ENCODE results near the gene TRAF5.

GRCh38 chr1:211336775-211337174 is 10.1 kb downstream of the TRAF5 start:
- TF ChIP-seq POLR2AphosphoS5 (IDR thresholded peaks at IDR 0.05) (no peak), POLR2A (IDR thresholded peaks at IDR 0.05) (no peak)
